ENCODE data around the gene SPATA2. TPM values are rescaled to one million over a fixed set of nuclear protein-coding genes. Genes with fewer than 3 reads are reported as not detected.

SPATA2 gene
- total RNA-seq, 2 experiments from 2014 or later: 7.6 to 7.7 TPM

- ChIA-PET CTCF (interaction anchor here (1.5 to 1.7 kb wide), 2 partner anchors 10 to 31 kb away, joined by 5 to 7 read pairs; no protein-coding TSS in a partner anchor), POLR2A (no interaction called here)
- Mint-ChIP-seq H3K4me1 (ENCODE audit: low read depth) (no peaks in the 10 kb centered on the region), H3K4me3 (no peak overlapping the region), H3K9me3 (ENCODE audit: insufficient read depth) (no peaks in the 10 kb centered on the region), H3K36me3 (ENCODE audit: low read depth) (peaks cover 37% of the 10 kb centered on the region), H3K27ac (no peak overlapping the region), H3K27me3 (ENCODE audit: low read depth) (no peaks in the 10 kb centered on the region)
- ATAC-seq: no peak
- DNase-seq: no peak
Observed at GRCh38 chr20:49877386-49877921, 37.9 kb downstream of the SPATA2 start.

DNA sequence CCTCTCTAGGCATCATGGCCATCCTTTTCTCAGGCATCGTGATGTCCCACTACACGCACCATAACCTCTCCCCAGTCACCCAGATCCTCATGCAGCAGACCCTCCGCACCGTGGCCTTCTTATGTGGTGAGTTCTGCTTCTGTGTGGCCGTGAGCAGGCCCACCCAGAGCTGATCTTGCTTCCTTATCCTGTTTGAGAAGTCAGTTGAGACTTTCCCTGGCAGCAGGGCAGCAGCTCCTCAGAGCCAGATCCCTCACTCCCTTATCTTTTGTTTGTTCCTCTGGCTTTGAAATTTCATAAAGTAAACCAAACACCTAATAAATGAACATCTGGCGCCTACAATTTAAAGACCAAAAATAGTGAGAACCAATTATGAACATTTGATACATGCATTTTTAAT, 40.6 kb downstream of the SPATA2 start:
- ATAC-seq (no peak), DNase-seq (no peak)
- H3K4me1 Mint-ChIP-seq (ENCODE audit: low read depth): no peaks in the 10 kb centered on the region
- ChIA-PET CTCF (interaction anchor here (0.7 to 1.5 kb wide), 2 partner anchors 14 to 29 kb away, joined by 3 to 5 read pairs; no protein-coding TSS in a partner anchor), POLR2A (no interaction called here)
- H3K36me3 Mint-ChIP-seq (ENCODE audit: low read depth): peaks cover 23% of the 10 kb centered on the region
- no peaks in the 10 kb centered on the region for H3K9me3 Mint-ChIP-seq (ENCODE audit: insufficient read depth)
- H3K27me3 Mint-ChIP-seq (ENCODE audit: low read depth): no peaks in the 10 kb centered on the region
- no peak overlapping the region for H3K27ac Mint-ChIP-seq
- no peak overlapping the region for H3K4me3 Mint-ChIP-seq

DNA sequence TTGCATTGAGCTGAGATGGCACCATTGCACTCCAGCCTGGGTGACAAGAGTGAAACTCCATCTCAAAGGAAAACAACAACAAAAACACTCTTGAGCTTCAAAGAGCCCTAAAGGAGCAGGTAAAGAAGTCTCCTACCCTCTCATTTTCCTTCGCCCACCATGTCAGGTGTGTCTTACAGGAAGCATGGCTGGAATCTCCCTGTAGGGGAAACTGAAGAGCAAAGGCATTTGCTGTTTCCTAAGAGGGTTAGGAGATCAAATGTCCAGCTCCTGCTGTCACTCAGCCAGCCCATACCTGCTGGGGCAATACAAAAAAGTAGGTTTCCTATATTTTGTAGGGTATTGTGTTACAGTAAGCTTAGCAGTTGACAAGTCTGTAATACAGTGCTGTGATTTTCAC, 43.3 kb downstream of the SPATA2 start:
- POLR2A ChIA-PET: no interaction called here
- Mint-ChIP-seq H3K27ac (no peak overlapping the region), H3K4me3 (no peak overlapping the region), H3K36me3 (ENCODE audit: low read depth) (peaks cover 17% of the 10 kb centered on the region), H3K4me1 (ENCODE audit: low read depth) (no peaks in the 10 kb centered on the region), H3K9me3 (ENCODE audit: insufficient read depth) (no peaks in the 10 kb centered on the region), H3K27me3 (ENCODE audit: low read depth) (no peaks in the 10 kb centered on the region)
- DNase-seq: no peak
- CTCF ChIA-PET: interaction anchor here (0.6 to 2.5 kb wide), 3 partner anchors 17 to 262 kb away, joined by 3 to 7 read pairs (median 3); no protein-coding TSS in a partner anchor
- no peak for ATAC-seq

DNA sequence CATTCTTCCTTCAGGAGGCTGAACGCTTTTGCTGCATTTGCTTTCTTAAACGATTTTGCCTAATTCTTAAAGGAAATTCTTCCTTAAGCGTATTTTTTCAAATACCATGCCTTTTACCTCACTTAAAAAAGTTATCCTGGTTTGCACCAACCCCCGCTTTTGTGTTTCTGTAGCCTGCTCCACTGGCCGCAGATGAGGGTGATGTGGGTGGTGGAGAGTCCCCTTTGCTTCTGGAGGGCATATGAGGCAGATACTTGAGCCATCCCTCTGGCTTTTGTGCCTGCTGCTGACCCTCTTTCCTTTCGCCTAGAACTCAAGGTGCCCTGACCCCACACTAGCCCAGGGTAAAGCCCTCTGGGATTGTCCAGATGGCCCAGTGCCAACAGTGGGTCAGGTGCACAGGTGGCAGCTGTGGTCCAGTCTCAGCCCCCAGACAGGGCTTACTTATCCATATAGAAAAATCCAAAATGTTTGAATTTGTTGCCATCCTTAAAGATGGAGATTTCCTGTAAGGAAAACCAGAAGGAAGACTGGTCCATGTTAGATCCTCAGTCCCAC, 43.9 kb downstream of the SPATA2 start:
- peaks cover 22% of the 10 kb centered on the region for H3K36me3 Mint-ChIP-seq (ENCODE audit: low read depth)
- no peak overlapping the region for H3K27ac Mint-ChIP-seq
- ChIA-PET POLR2A (no interaction called here), CTCF (interaction anchor here (0.6 to 2.5 kb wide), 3 partner anchors 17 to 261 kb away, joined by 3 to 7 read pairs (median 3); no protein-coding TSS in a partner anchor)
- H3K4me1 Mint-ChIP-seq (ENCODE audit: low read depth): no peaks in the 10 kb centered on the region
- no peak overlapping the region for H3K4me3 Mint-ChIP-seq
- ATAC-seq (no peak), DNase-seq (no peak)
- H3K27me3 Mint-ChIP-seq (ENCODE audit: low read depth): no peaks in the 10 kb centered on the region
- H3K9me3 Mint-ChIP-seq (ENCODE audit: insufficient read depth): no peaks in the 10 kb centered on the region

GRCh38 chr20:49870261-49870660, 45.1 kb downstream of the SPATA2 start:
- ChIA-PET POLR2A (no interaction called here), CTCF (no interaction called here)
- H3K9me3 Mint-ChIP-seq (ENCODE audit: insufficient read depth): no peaks in the 10 kb centered on the region
- no peak overlapping the region for H3K27ac Mint-ChIP-seq
- H3K36me3 Mint-ChIP-seq (ENCODE audit: low read depth): peaks cover 17% of the 10 kb centered on the region
- DNase-seq (no peak), ATAC-seq (no peak)
- H3K4me1 Mint-ChIP-seq (ENCODE audit: low read depth): no peaks in the 10 kb centered on the region
- no peaks in the 10 kb centered on the region for H3K27me3 Mint-ChIP-seq (ENCODE audit: low read depth)
- H3K4me3 Mint-ChIP-seq: no peak overlapping the region

- H3K27ac Mint-ChIP-seq: no peak overlapping the region
Observed at GRCh38 chr20:49868964-49869363, 46.4 kb downstream of the SPATA2 start.

GRCh38 chr20:49868538-49868937, 46.8 kb downstream of the SPATA2 start:
- POLR2A ChIA-PET: no interaction called here
- Mint-ChIP-seq H3K27ac (no peak overlapping the region), H3K4me1 (ENCODE audit: low read depth) (no peaks in the 10 kb centered on the region), H3K9me3 (ENCODE audit: insufficient read depth) (no peaks in the 10 kb centered on the region), H3K27me3 (ENCODE audit: low read depth) (no peaks in the 10 kb centered on the region), H3K36me3 (ENCODE audit: low read depth) (peaks cover 20% of the 10 kb centered on the region), H3K4me3 (no peak overlapping the region)
- ATAC-seq (no peak), DNase-seq (no peak)
- CTCF ChIA-PET: no interaction called here

More at GRCh38 chr20:49868964-49869363, 46.4 kb downstream of the SPATA2 start:
- Mint-ChIP-seq H3K4me3 (no peak overlapping the region), H3K9me3 (ENCODE audit: insufficient read depth) (no peaks in the 10 kb centered on the region), H3K36me3 (ENCODE audit: low read depth) (peaks cover 22% of the 10 kb centered on the region), H3K4me1 (ENCODE audit: low read depth) (no peaks in the 10 kb centered on the region), H3K27me3 (ENCODE audit: low read depth) (no peaks in the 10 kb centered on the region)
- no peak for ATAC-seq
- ChIA-PET POLR2A (no interaction called here), CTCF (no interaction called here)
- no peak for DNase-seq

GRCh38 chr20:49867453-49868215, 47.7 kb downstream of the SPATA2 start:
- CTCF ChIA-PET: interaction anchor here (1.5 kb wide), 1 partner anchor 22 kb away, joined by 4 read pairs; no protein-coding TSS in a partner anchor
- H3K36me3 Mint-ChIP-seq (ENCODE audit: low read depth): peaks cover 20% of the 10 kb centered on the region
- POLR2A ChIA-PET: no interaction called here
- DNase-seq (no peak), ATAC-seq (no peak)
- no peaks in the 10 kb centered on the region for H3K9me3 Mint-ChIP-seq (ENCODE audit: insufficient read depth)
- no peak overlapping the region for H3K4me3 Mint-ChIP-seq
- no peak overlapping the region for H3K27ac Mint-ChIP-seq
- H3K4me1 Mint-ChIP-seq (ENCODE audit: low read depth): no peaks in the 10 kb centered on the region
- no peaks in the 10 kb centered on the region for H3K27me3 Mint-ChIP-seq (ENCODE audit: low read depth)

GRCh38 chr20:49866051-49866450, 49.3 kb downstream of the SPATA2 start:
- peaks cover 4% of the 10 kb centered on the region for H3K4me1 Mint-ChIP-seq (ENCODE audit: low read depth)
- no peaks in the 10 kb centered on the region for H3K9me3 Mint-ChIP-seq (ENCODE audit: insufficient read depth)
- H3K27me3 Mint-ChIP-seq (ENCODE audit: low read depth): no peaks in the 10 kb centered on the region
- no peak overlapping the region for H3K27ac Mint-ChIP-seq
- no peak overlapping the region for H3K4me3 Mint-ChIP-seq
- DNase-seq (no peak), ATAC-seq (no peak)
- peaks cover 29% of the 10 kb centered on the region for H3K36me3 Mint-ChIP-seq (ENCODE audit: low read depth)
- ChIA-PET CTCF (no interaction called here), POLR2A (no interaction called here)

DNA sequence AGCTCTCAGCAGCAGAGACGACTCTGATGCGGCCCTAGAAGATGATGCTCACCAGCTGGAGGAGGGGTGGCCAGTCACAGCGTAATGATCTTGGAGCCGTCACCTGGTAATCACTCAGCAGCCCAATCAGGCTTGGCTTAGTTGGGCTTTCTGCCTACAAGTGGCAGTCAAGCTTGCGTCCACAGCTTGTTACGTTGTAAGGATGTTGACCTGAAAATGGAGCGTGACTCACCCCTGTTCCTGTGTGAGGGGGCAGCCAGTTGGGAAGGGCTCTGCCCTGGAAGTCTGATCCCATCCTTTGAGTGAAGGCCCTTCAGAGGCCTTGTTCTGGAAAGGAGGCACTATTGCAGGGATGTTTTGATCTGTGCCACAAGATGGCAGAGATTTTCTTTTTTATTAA, 49.8 kb downstream of the SPATA2 start:
- no peak overlapping the region for H3K27ac Mint-ChIP-seq
- peaks cover 8% of the 10 kb centered on the region for H3K4me1 Mint-ChIP-seq (ENCODE audit: low read depth)
- H3K36me3 Mint-ChIP-seq (ENCODE audit: low read depth): peaks cover 32% of the 10 kb centered on the region
- no peaks in the 10 kb centered on the region for H3K9me3 Mint-ChIP-seq (ENCODE audit: insufficient read depth)
- no peak for ATAC-seq
- no peak overlapping the region for H3K4me3 Mint-ChIP-seq
- no peak for DNase-seq
- CTCF ChIA-PET: interaction anchor here (0.9 kb wide), 1 partner anchor 20 kb away, joined by 3 read pairs; no protein-coding TSS in a partner anchor
- no peaks in the 10 kb centered on the region for H3K27me3 Mint-ChIP-seq (ENCODE audit: low read depth)
- POLR2A ChIA-PET: no interaction called here

GRCh38 chr20:49863666-49864065, 51.7 kb downstream of the SPATA2 start:
- CTCF ChIA-PET: interaction anchor here (1.3 kb wide), 1 partner anchor 25 kb away, joined by 3 read pairs; no protein-coding TSS in a partner anchor
- H3K4me3 Mint-ChIP-seq: no peak overlapping the region

GRCh38 chr20:49862607-49863200, 52.6 kb downstream of the SPATA2 start:
- no peak for ATAC-seq
- peaks cover 8% of the 10 kb centered on the region for H3K4me1 Mint-ChIP-seq (ENCODE audit: low read depth)
- ChIA-PET POLR2A (no interaction called here), CTCF (interaction anchor here (0.7 to 0.8 kb wide), 2 partner anchors 16 to 224 kb away, joined by 3 read pairs; no protein-coding TSS in a partner anchor)
- no peak overlapping the region for H3K4me3 Mint-ChIP-seq
- no peaks in the 10 kb centered on the region for H3K9me3 Mint-ChIP-seq (ENCODE audit: insufficient read depth)
- DNase-seq: no peak
- H3K36me3 Mint-ChIP-seq (ENCODE audit: low read depth): peaks cover 37% of the 10 kb centered on the region
- no peak overlapping the region for H3K27ac Mint-ChIP-seq
- no peaks in the 10 kb centered on the region for H3K27me3 Mint-ChIP-seq (ENCODE audit: low read depth)

More at GRCh38 chr20:49863666-49864065, 51.7 kb downstream of the SPATA2 start:
- Mint-ChIP-seq H3K27ac (no peak overlapping the region), H3K27me3 (ENCODE audit: low read depth) (no peaks in the 10 kb centered on the region), H3K9me3 (ENCODE audit: insufficient read depth) (no peaks in the 10 kb centered on the region), H3K4me1 (ENCODE audit: low read depth) (peaks cover 8% of the 10 kb centered on the region), H3K36me3 (ENCODE audit: low read depth) (peaks cover 32% of the 10 kb centered on the region)
- ATAC-seq: no peak
- DNase-seq: no peak
- POLR2A ChIA-PET: interaction anchor here (0.6 to 0.9 kb wide), 2 partner anchors 16 to 39 kb away, joined by 3 read pairs; no protein-coding TSS in a partner anchor

Data from activated CD8-positive, alpha-beta T cell treated with anti-CD3 and anti-CD28 coated beads, Interleukin-2, amount 10 ng/mL, durations not matched to agents 7 days and 5 days (primary cell).